ENCODE data around the gene CARHSP1.
A peak's percentile ranks its signal among the peaks of the same experiment; 100 is the strongest.
"Not testable (repeated sequence)": the region's sequence is repeated elsewhere in the genome, so short reads cannot be mapped to it uniquely, and the experiment has no call there.

Gene CARHSP1

GRCh38 chr16:8872967-8873865 is 4.4 kb upstream of the CARHSP1 start:
- no peak for DNase-seq (ENCODE audit: low read depth in 1 of 2, low spot score in 1 of 2)

DNA sequence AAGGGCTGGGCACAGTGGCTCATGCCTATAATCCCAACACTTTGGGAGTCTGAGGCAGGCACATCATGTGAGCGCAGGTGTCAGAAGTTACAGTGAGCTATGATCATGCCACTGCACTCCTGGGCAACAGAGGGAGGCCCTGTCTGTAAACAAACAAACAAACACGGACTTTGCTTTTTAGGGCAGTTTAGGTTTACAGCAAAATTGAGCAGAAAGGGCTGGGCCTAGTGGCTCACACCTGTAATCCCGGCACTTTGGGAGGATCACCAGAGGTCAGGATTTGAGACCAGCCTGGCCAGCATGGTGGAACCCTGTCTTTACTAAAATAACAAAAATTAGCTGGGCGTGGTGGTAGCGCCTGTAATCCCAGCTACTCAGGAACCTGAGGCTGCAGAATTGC is 3.3 kb upstream of the CARHSP1 start:
- DNase-seq (ENCODE audit: low read depth in 1 of 2, low spot score in 1 of 2) = no peak

- DNase-seq (ENCODE audit: low read depth in 1 of 2, low spot score in 1 of 2) = not testable (repeated sequence)
Observed at GRCh38 chr16:8869988-8870241, 1.1 kb upstream of the CARHSP1 start.

DNA sequence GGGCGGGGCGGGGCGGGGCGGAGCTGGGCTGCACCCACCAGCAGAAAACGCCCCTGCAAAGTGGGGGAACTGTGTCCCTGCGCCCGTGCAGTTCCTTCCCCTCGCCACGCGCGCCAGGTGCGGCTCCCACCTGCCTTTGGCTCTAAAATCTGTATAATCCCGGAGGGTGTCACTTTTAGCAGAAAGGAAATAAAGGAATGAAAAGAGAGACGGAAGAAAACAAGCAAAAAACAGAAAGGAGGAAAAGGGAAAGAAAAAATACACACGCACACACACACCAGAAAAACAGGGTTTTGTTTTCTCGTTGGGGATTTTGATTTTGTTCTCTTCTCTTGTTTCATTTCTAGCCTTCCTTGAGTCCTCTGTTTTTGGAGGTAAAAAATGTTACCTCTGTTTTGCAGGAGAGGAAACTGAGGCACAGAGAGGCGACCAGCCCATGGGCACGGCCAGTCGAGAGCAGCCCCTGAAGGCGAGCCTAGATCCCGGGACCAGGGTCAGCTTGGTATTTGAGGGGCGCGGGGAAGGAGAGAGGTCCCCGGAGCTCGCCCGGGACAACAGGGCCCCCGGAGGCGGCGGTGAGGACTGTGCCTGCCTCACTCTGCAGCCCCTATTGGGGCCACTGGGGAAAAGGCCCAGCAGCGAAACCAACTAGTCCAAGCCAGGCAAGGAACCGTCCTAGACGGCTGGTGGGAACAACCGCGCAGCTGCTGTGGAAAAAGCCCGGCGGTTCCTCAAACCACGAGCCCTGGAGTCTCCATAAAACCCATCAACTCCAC is 594 bp upstream of the CARHSP1 start:
- no peak for DNase-seq (ENCODE audit: low read depth in 1 of 2, low spot score in 1 of 2)

DNA sequence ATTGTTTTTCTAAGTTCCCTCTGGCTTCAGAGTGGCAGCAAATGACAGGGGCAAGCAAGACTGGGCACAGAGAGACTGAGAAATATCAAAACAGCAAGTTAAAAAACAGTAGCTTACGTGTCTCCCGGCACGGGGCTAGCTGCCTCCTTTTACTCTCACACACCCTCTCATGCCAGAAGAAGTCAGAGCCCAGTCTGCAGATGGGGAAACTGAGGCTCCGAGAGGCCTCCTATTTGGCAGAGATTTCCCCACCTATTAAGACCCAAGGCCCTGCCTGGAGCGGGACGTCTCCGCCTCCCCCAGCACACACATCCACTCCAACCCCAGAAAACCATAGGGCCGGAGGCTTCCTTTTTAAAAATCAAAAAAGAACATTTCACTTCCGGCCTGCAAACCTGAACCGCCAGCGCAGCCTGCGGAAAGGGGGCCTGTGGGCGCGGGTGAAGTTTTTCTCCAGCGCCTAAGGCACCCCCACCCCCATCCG is 832 bp downstream of the CARHSP1 start:
- DNase-seq (ENCODE audit: low read depth in 1 of 2, low spot score in 1 of 2) = peak in 1 of 2 donors; percentile 41

- DNase-seq (ENCODE audit: low read depth in 1 of 2, low spot score in 1 of 2) = no peak
Observed at GRCh38 chr16:8867216-8867931, 1.4 kb downstream of the CARHSP1 start.

DNA sequence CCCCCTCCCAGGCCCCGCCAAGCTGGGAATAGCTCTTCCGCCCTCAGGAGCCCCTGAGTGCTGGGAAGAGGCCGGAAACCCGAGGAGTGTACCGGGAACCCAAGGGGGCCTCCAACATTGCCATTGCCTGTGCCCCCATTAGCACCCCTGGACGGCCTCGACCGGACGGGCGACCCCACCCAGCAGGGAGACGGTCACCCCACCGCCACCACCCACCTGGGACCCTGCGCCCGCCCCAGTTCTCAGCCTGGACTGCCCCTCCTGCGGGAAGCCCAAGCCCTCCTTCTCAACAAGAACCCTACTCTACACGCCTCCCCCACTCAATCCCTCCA is 2.0 kb downstream of the CARHSP1 start:
- DNase-seq (ENCODE audit: low read depth in 1 of 2, low spot score in 1 of 2) = no peak

DNA sequence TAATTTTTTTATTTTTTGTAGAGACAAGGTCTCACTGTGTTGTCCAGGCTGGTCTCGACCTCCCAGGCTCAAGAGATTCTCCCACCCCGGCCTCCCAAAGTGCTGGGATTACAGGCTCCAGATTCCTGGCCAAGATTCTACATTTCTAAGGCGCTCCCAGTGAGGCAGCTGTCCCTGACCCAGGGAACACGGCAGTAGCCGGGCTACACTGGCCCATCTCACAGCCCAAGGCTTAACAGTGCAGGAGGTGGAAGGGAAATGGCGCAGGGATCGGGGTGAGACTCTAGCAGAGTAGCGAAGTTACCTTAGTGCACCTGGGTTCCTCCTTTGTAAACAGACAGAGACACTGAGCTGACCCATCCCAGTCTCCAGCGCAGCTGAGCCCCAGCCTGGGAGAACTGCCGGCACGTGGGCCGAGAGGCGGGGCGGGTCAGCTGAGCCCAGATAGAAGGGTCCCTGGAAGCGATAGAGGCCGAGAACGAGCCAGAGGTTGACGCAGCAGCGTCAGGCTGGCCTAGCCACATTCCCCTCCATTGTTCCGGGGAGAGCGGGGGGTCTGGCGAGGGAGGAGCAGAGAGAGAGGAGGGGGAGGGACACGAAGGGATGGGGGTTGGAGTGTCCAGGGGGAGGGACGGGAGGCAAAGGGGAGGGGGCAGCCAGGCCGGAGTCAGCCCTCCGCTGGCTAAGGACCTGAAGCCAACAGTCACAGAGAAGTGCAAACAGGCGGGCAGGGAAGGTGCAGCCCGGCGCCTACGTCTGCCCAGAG is 2.5 kb downstream of the CARHSP1 start:
- no peak for DNase-seq (ENCODE audit: low read depth in 1 of 2, low spot score in 1 of 2)

DNA sequence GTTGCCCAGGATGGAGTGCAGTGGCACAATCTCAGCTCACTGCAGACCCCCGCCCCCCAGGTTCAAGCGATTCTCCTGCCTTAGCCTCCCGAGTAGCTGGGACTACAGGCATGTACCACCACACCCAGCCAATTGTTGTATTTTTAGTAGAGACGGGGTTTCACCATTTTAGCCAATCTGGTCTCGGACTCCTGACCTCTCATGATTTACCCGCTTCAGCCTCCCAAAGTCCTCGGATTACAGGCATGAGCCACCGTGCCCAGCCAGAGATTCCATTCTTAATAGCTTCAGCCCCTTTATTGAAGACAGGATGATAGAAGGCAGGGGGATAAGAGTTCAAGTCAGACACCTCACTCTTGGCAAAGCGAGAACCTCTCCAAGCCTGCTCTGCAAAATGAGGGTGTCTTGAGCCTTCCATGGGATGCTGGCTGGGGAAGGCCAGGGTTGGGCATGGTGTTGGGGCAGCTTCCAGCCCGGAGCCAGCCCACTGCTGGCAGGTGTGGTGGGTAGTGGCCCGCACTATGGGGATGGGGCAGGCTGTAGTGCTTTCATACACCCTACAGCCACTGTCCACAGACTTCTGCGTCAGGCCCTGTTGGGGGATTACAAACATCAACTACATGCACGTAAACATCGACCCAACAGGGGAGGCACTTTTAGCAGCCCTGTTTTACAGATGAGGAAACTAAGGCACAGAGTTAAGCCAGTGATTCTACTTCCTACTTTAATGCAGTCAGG is 3.5 kb downstream of the CARHSP1 start:
- DNase-seq (ENCODE audit: low read depth in 1 of 2, low spot score in 1 of 2) = no peak

DNA sequence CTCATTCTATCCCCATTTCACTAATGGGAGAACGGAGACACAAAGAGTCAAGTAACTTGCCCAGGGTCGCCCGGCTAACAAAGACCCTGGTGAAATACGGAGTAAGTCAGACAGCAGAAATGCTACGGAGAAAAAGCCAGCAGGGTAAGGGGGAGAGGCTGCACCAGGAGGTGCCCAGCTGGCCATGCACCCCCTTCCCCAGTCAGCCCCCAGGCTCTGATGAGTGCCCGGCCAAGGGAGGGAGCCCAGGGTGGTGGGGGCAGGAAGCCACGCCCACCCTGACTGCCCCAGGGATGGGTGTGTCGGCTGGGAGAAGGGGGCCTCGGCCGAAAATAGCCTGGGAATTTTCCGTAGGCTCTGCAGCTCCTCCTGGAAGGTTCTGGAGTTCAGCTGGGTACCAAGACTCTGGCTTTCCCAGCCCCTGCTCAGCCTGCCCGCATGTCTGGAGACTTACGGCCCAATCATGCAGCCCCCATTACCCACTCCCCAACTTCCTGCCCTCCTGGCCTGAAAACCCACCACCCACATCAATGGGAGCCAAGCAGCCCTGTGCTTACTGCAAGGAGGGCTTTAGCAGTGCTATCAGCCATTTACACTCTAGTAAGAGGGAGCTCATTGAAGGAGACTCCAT is 4.2 kb downstream of the CARHSP1 start:
- DNase-seq (ENCODE audit: low read depth in 1 of 2, low spot score in 1 of 2) = no peak

DNA sequence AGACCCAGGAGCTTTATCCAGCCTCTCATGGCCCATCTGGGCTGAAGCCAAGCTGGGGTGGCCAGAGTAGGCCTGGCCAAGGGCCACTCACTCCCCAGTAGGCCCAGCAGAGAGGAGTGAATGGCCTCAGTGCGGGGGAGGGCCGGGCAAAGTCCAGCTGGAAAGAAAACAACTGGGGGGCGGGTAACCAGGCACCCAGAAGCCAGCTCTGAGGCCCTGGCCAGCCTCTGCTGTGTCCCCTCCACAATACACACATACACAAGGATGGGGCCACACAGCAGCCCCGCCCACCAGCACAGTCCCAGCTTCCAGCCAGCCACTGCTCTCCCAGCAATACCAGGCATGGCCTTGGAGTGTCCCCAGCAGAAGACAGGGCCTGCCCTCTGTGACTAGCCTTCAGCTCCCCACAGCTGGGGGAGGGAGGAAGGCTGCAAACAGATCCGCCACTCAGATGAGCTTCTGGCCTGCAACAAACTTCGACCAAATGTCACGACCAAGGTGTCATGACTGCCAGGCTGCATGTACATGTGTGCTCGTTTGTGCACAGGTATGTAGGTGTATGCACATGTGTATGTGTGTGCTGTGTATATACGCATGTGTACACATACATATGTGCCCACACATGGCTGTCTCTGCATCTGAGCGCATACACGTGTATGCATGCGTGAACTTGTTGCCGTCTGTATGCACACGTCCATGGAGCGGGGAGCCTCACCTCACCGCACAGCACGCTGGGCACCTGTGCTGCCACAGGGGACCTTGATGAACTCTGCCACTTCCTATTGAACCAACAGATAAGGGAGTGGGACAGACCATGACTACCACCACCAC is 5.0 kb downstream of the CARHSP1 start:
- DNase-seq (ENCODE audit: low read depth in 1 of 2, low spot score in 1 of 2) = no peak

GRCh38 chr16:8862309-8863130 is 6.3 kb downstream of the CARHSP1 start:
- DNase-seq (ENCODE audit: low read depth in 1 of 2, low spot score in 1 of 2) = no peak

GRCh38 chr16:8861563-8862308 is 7.1 kb downstream of the CARHSP1 start:
- DNase-seq (ENCODE audit: low read depth in 1 of 2, low spot score in 1 of 2) = no peak

DNA sequence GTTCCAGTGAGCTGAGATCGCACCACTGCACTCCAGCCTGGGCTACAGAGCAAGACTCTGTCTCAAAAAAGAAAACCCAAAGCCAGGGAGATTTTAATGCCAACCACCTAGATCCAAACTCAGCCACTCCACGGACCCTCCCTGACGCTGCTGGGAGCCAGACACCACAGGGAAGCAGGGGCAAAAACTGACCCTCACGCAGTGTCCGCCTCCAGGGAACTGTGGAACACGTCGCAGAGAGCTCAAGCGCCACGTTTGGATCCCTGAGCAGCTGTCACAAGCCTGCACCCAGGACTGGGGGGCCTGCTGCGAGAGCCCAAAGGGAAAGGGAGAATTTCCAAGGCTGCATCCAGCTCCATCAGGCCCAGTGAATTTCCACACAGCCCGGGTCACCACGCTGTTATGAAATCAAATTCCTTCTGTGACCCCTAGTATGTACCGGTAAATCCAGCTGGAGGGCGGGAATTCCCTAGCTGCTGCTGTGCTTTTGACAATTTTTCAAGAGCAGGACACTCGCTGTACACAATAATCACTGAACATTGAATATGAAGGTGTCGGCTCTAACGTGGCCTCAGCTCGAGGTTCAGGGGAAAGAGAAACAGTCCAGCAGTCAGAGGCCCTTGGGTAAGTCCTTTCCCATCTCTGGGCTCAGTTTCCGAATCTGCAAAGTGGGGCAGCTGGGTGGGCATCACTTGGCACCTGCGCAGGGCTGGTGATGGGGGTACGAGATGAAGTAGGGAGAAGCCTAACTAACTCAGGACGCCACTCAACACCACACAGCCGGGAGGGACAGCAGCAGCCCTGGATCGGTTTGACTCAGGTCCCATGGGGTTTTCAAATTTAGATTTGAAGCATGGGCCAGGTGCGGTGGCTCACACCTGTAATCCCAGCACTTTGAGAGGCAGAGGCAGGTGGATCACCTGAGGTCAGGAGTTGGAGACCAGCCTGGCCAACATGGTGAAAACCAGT is 8.6 kb downstream of the CARHSP1 start:
- no peak for DNase-seq (ENCODE audit: low read depth in 1 of 2, low spot score in 1 of 2)

DNA sequence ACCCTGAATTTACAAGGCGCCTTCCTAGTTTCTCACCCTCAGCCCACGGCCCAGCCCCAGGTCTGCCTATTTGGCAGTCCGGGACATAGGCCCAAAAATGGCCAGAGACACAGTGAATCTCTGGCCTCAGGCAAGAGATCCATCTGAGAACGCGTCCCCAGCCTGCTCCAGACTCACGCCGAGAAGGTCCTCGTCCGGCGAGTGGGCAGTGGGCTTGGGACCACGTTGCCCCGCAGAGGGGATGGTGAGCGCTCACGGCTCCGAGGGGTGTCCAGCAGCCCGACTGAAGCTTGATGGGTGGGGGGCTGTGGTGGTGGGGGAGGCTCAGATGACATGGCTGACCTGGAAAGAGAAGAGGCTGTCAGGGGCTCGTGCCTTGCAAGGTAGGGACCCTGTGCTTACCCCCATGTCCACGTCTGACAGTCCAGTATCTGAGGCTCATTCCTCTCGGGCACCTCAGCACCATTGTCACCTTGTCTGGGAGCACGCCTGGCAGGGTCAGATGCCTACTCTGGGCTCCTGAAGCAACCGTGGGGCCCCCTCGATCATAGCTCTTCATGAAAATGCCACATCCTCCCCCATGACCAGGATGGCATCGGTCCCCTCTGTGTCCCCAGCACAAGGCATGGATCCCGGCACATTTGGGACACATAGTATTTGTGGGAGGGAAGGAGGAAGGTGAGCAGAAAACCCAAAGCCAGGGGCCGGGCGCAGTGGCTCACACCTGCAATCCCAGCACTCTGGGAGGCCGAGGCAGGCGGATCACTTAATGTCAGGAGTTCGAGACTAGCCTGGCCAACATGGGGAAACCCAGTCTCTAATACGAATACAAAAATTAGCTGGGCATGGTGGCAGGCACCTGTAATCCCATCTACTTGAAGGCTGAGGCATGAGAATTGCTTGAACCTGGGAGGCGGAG is 9.6 kb downstream of the CARHSP1 start:
- no peak for DNase-seq (ENCODE audit: low read depth in 1 of 2, low spot score in 1 of 2)

All from activated T-helper 1 cell treated with anti-CD3 and anti-CD28 coated beads, Interleukin-2, amount 50 U/mL, for 16 hours (primary cell).